Mucosa of descending colon (tissue), 3 donors: ENCODE results near the gene SPOCK1. TPM values are rescaled to one million over a fixed set of nuclear protein-coding genes. Genes with fewer than 3 reads are reported as not detected.
"Not testable (repeated sequence)": the region's sequence is repeated elsewhere in the genome, so short reads cannot be mapped to it uniquely, and the experiment has no call there.

Source experiments
- ATAC-seq: fragments of 200-7000 bp; cut with Tn5 transposase; one replicate; pipeline ENCODE4 v1.9.1; 2020; ENCODE audit warnings: mild to moderate bottlenecking, moderate library complexity
- DNase-seq, 3 donors: peaks; one replicate each; pipeline ENCODE4 v3.0.0-alpha.2; 2020
- H3K36me3 ChIP-seq: fragments of 200-600 bp; one replicate; pipeline ENCODE4 v1.8.0; 2021; ENCODE audit warnings: low read depth, mild to moderate bottlenecking
- H3K4me1 ChIP-seq: fragments of 200-600 bp; one replicate; pipeline ENCODE4 v1.8.0; 2021; ENCODE audit warnings: low read depth, mild to moderate bottlenecking
- H3K4me3 ChIP-seq: fragments of 200-600 bp; one replicate; pipeline ENCODE4 v1.8.0; 2021; ENCODE audit warnings: mild to moderate bottlenecking
- H3K9me3 ChIP-seq: fragments of 200-600 bp; one replicate; pipeline ENCODE4 v1.8.0; 2021; ENCODE audit warnings: mild to moderate bottlenecking
- CTCF ChIP-seq: fragments of 200-600 bp; IDR thresholded peaks from one replicate; pipeline ENCODE4 v1.8.0; 2022; ENCODE audit warnings: antibody characterized with exemption, mild to moderate bottlenecking
- intact Hi-C, 2 donors: fragments of 100-400 bp; cut with DNase I in 1 of 2; cut with micrococcal nuclease in 1 of 2; formaldehyde crosslinking; loops; one replicate each; pipeline versions ENCODE4 v1.11.0 to v1.11.1; 2022; cut with DNase I, micrococcal nuclease
- total RNA-seq, 3 donors: library from RNA; stranded (reverse); fragmentation: NEBNext Ultra II Directional in 2 of 3; extraction: Animal tissue kit (Norgen Biotek cat#: 25700) in 2 of 3; gene quantifications; one replicate each; pipeline versions ENCODE4 v1.2.1 to v1.2.4, GENCODE V29; 2021 to 2023
- donor health status: DM: no; HTN: no; CAD: no; lungs with moderate emphysema.
- donor health status: DM: no; HTN: no; CAD: no.
- donor health status: DM: no; HTN: yes; CAD: no.

Gene SPOCK1
- total RNA-seq, 3 donors from 2014 or later, result 1.8 to 55.5 (median 7.9) TPM

GRCh38 chr5:137393196-137393993 lies 105.7 kb downstream of the SPOCK1 start:
- no peak for DNase-seq
- intact Hi-C loops, result no loop called here
- H3K4me1 ChIP-seq, result no peaks in the 10 kb centered on the region

GRCh38 chr5:137392261-137392660 lies 106.9 kb downstream of the SPOCK1 start:
- Histone ChIP-seq H3K4me1 (no peaks in the 10 kb centered on the region), H3K9me3 (no peaks in the 10 kb centered on the region), H3K4me3 (no peak overlapping the region), H3K36me3 (no peaks in the 10 kb centered on the region)
- TF ChIP-seq CTCF, result no peak
- DNase-seq, result no peak
- no peak for ATAC-seq
- intact Hi-C loops, result no loop called here

More at GRCh38 chr5:137393196-137393993, 105.7 kb downstream of the SPOCK1 start:
- no peak for TF ChIP-seq CTCF
- no peak overlapping the region for H3K4me3 ChIP-seq
- no peaks in the 10 kb centered on the region for H3K36me3 ChIP-seq
- H3K9me3 ChIP-seq, result no peaks in the 10 kb centered on the region
- no peak for ATAC-seq

- H3K9me3 ChIP-seq, ATAC-seq, intact Hi-C loops, H3K4me3 ChIP-seq, H3K4me1 ChIP-seq, DNase-seq, H3K36me3 ChIP-seq: not testable (repeated sequence)
Measured at GRCh38 chr5:137391044-137391443, 108.1 kb downstream of the SPOCK1 start.

GRCh38 chr5:137389042-137389441 lies 110.1 kb downstream of the SPOCK1 start:
- Histone ChIP-seq H3K4me1 (no peaks in the 10 kb centered on the region), H3K36me3 (no peaks in the 10 kb centered on the region), H3K4me3 (no peak overlapping the region), H3K9me3 (no peaks in the 10 kb centered on the region)
- DNase-seq, result no peak
- intact Hi-C loops, result no loop called here
- no peak for TF ChIP-seq CTCF
- no peak for ATAC-seq

GRCh38 chr5:137385064-137385463 lies 114.1 kb downstream of the SPOCK1 start:
- intact Hi-C loops, result no loop called here
- Histone ChIP-seq H3K9me3 (peaks cover 5% of the 10 kb centered on the region), H3K36me3 (no peaks in the 10 kb centered on the region), H3K4me3 (no peak overlapping the region), H3K4me1 (no peaks in the 10 kb centered on the region)
- TF ChIP-seq CTCF, result no peak
- DNase-seq, result no peak
- ATAC-seq, result no peak

GRCh38 chr5:137383909-137384308 lies 115.2 kb downstream of the SPOCK1 start:
- DNase-seq (no peak), ATAC-seq (no peak)
- intact Hi-C loops, result no loop called here
- H3K9me3 ChIP-seq, result peaks cover 5% of the 10 kb centered on the region
- H3K4me3 ChIP-seq, result no peak overlapping the region
- no peak for TF ChIP-seq CTCF
- no peaks in the 10 kb centered on the region for H3K4me1 ChIP-seq
- H3K36me3 ChIP-seq, result no peaks in the 10 kb centered on the region
